Spleen (tissue), 11 donors: ENCODE results near the gene TTC34. TPM values are rescaled to one million over a fixed set of nuclear protein-coding genes. Genes with fewer than 3 reads are reported as not detected.

Experiments used
- DNase-seq: peaks from one replicate; pipeline ENCODE4 v3.0.0-alpha.2; 2020
- H3K27ac ChIP-seq, 8 donors: fragments of 200-600 bp; sonication (generic) in 7 of 8; 1 replicate in 4 of 8; 2 replicates in 4 of 8; pipeline versions ENCODE4 v1.5.0 to v1.8.0; 2016 to 2021; ENCODE audit warnings: inconsistent platforms in 4 of 8, mild to moderate bottlenecking in 4 of 8, moderate library complexity in 1 of 8
- H3K27me3 ChIP-seq, 7 donors: fragments of 200-600 bp; sonication (generic) in 6 of 7; replicated peaks in 1 of 7; 1 replicate in 4 of 7; 2 replicates in 3 of 7; pipeline versions ENCODE4 v1.5.0 to v1.8.0; 2016 to 2021; ENCODE audit warnings: inconsistent platforms in 3 of 7, mild to moderate bottlenecking in 1 of 7
- H3K36me3 ChIP-seq, 6 donors: fragments of 200-600 bp; sonication (generic) in 5 of 6; 1 replicate in 4 of 6; 2 replicates in 2 of 6; pipeline versions ENCODE4 v1.5.0 to v1.8.0; 2016 to 2021; ENCODE audit warnings: inconsistent platforms in 2 of 6
- H3K4me1 ChIP-seq, 6 donors: fragments of 200-600 bp; sonication (generic) in 5 of 6; 1 replicate in 3 of 6; 2 replicates in 3 of 6; pipeline versions ENCODE4 v1.5.0 to v1.8.0; 2016 to 2021; ENCODE audit warnings: inconsistent platforms in 3 of 6
- H3K4me3 ChIP-seq, 8 donors: fragments of 200-600 bp; sonication (generic) in 7 of 8; 1 replicate in 4 of 8; 2 replicates in 4 of 8; pipeline versions ENCODE4 v1.5.0 to v1.8.0; 2016 to 2021; ENCODE audit warnings: inconsistent platforms in 4 of 8, mild to moderate bottlenecking in 4 of 8, moderate library complexity in 2 of 8
- H3K9me3 ChIP-seq, 8 donors: fragments of 200-600 bp; sonication (generic) in 7 of 8; 1 replicate in 4 of 8; 2 replicates in 4 of 8; pipeline versions ENCODE4 v1.5.0 to v1.8.0; 2016 to 2021; ENCODE audit warnings: inconsistent platforms in 4 of 8
- CTCF ChIP-seq, 11 experiments: fragments of 200-600 bp in 7 of 11; fragments of 450-650 bp in 4 of 11; sonication (generic) in 4 of 11; IDR thresholded peaks in 8 of 11; conservative IDR thresholded peaks in 3 of 11; 1 replicate in 7 of 11; 2 replicates in 4 of 11; pipeline versions ENCODE4 v1.4.0 to v1.8.0; 2016 to 2021; ENCODE audit warnings: antibody characterized with exemption in 11 of 11, inconsistent platforms in 4 of 11, mild to moderate bottlenecking in 1 of 11
- POLR2A ChIP-seq, 3 donors: fragments of 450-650 bp; IDR thresholded peaks; one replicate each; pipeline ENCODE4 v1.5.1; 2017; ENCODE audit warnings: antibody characterized with exemption in 3 of 3, mild to moderate bottlenecking in 1 of 3
- POLR2AphosphoS5 ChIP-seq, 3 donors: sonication (generic); formaldehyde crosslinking; IDR thresholded peaks; one replicate each; pipeline ENCODE4 v1.5.1; 2017; ENCODE audit warnings: antibody characterized with exemption in 3 of 3
- WGBS, 5 donors: extraction: QIAGEN DNeasy Blood & Tissue Kit in 3 of 5; methylation state at CpG; one replicate each; pipeline versions ENCODE4 v1.1.5 to v1.1.7; 2013 to 2018; 5-methylcytosine and 5-hydroxymethylcytosine counted together
- intact Hi-C: fragments of 100-400 bp; cut with DNase I; formaldehyde crosslinking; loops from one replicate; pipeline ENCODE4 v1.15.0; 2023; ENCODE audit warnings: low total_unique reads
- polyA plus RNA-seq, 3 donors: library from polyadenylated mRNA; stranded (reverse); fragments of 200-250 nt; gene quantifications; one replicate each; pipeline ENCODE4 v1.2.1, GENCODE V29; 2013
- total RNA-seq, 7 donors: library from RNA; depleted of rRNA in 3 of 7; stranded (reverse); fragments of >200 nt in 3 of 7; fragmentation: NEBNext Ultra II Directional in 4 of 7; extraction: Animal tissue kit (Norgen Biotek cat#: 25700) in 4 of 7; gene quantifications; one replicate each; pipeline versions ENCODE4 v1.1.0 to v1.2.1, GENCODE V29; 2016 to 2021
- donor health status: healthy with polysubstance abuse.
- donor health status: DM: no; HTN: no; CAD: no; lungs with moderate emphysema.
- donor health status: DM: no; HTN: no; CAD: no.
- donor health status: Bipolar disorder and iron deficiency.
- donor health status: healthy.
- donor health status: DM: no; HTN: no; CAD: no.
- donor health status: DM: yes; HTN: yes; CAD: no.

TTC34 gene
- total and polyA plus RNA-seq, 10 donors: 0.09 to 2.8 (median 1.4) TPM

- Histone ChIP-seq H3K27me3 (peaks cover 0 to 23% (median 0%) of the 10 kb centered on the region in 7 donors), H3K4me1 (peaks cover 0 to 31% (median 15%) of the 10 kb centered on the region in 6 donors), H3K4me3 (peak overlapping the region in 3 of 8 donors; percentile 7 to 53 (median 28)), H3K36me3 (peaks cover 0 to 25% (median 8%) of the 10 kb centered on the region in 6 donors), H3K9me3 (peaks cover 0 to 4% (median 2%) of the 10 kb centered on the region in 8 donors), H3K27ac (peak overlapping the region in 4 of 8 donors; percentile 18 to 32 (median 27))
- 60 to 73% (median 65%) methylated on average over 7 to 26 of the region's 26 CpGs for WGBS, 5 donors
- peak; percentile 73 for DNase-seq
- intact Hi-C loops: loop anchor here (5.0 kb wide), 1 partner anchor 49 kb away; no protein-coding TSS in a partner anchor
- TF ChIP-seq POLR2AphosphoS5 (IDR thresholded peaks at IDR 0.05) (no peak), CTCF (IDR thresholded peaks at IDR 0.05 in 8 of 11, conservative IDR thresholded peaks at IDR 0.05 in 3 of 11) (no peak), POLR2A (IDR thresholded peaks at IDR 0.05) (no peak)
These were observed 208.1 kb downstream of the TTC34 start for GRCh38 chr1:2593251-2593878.

- H3K27ac ChIP-seq: peak overlapping the region in 3 of 8 donors; percentile 25 to 32 (median 26)
- H3K9me3 ChIP-seq: no peaks in the 10 kb centered on the region
- peak overlapping the region in 1 of 8 donors; percentile 53 for H3K4me3 ChIP-seq
- peak; percentile 69 for DNase-seq
- peaks cover 0 to 27% (median 8%) of the 10 kb centered on the region in 6 donors for H3K36me3 ChIP-seq
- 44 to 80% (median 45%) methylated on average over 4 to 15 of the region's 15 CpGs for WGBS, 5 donors
- intact Hi-C loops: loop anchor here (5.0 kb wide), 1 partner anchor 50 kb away; no protein-coding TSS in a partner anchor
- H3K4me1 ChIP-seq: peaks cover 2 to 38% (median 20%) of the 10 kb centered on the region in 6 donors
- H3K27me3 ChIP-seq: peaks cover 0 to 23% (median 0%) of the 10 kb centered on the region in 7 donors
- TF ChIP-seq CTCF (IDR thresholded peaks at IDR 0.05 in 8 of 11, conservative IDR thresholded peaks at IDR 0.05 in 3 of 11) (no peak), POLR2A (IDR thresholded peaks at IDR 0.05) (no peak), POLR2AphosphoS5 (IDR thresholded peaks at IDR 0.05) (peak in 1 of 3 donors; percentile 13)
These were observed 208.8 kb downstream of the TTC34 start for GRCh38 chr1:2592672-2593071.

DNA sequence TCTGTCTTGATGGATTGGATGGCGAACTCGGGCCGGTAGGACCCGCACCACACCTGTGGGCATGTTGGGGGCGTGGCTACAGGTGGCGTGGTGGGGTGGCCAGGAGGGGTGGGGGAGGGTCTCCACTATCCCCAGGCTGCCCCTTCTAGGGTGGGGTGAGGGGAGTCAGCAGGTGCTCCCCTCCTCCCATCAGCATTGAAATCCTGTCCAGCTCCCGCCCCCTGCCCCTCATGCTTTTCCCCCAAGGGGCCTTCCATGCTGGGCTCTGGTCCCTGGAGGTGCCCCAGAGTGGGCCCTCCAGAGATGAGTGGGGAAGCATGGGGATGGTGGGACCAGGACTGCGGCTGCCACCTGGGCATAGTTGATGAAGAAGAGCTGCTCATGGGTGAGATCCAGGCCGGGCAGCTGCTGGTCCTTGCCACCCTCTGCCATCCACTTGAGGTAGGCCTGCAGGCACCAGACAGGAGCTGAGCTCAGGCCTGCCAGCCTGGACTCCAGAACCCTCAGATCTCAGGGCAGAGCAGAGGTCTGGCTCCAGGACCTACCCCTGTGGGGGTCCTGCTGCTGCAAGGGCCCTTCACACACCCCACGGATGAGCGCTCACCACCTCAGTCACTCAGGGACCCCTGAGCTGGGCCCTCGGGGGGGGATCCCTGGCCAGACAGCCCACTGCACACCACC, 209.8 kb downstream of the TTC34 start:
- Histone ChIP-seq H3K4me3 (no peak overlapping the region), H3K36me3 (peaks cover 0 to 27% (median 8%) of the 10 kb centered on the region in 6 donors), H3K27ac (no peak overlapping the region), H3K4me1 (peaks cover 5 to 47% (median 28%) of the 10 kb centered on the region in 6 donors), H3K27me3 (peaks cover 0 to 31% (median 0%) of the 10 kb centered on the region in 7 donors), H3K9me3 (no peaks in the 10 kb centered on the region)
- intact Hi-C loops: loop anchor here (5.0 kb wide), 1 partner anchor 51 kb away; no protein-coding TSS in a partner anchor
- WGBS, 5 donors: 88 to 97% (median 91%) methylated on average over 11 to 12 of the region's 12 CpGs
- TF ChIP-seq CTCF (IDR thresholded peaks at IDR 0.05 in 8 of 11, conservative IDR thresholded peaks at IDR 0.05 in 3 of 11): no peak
- TF ChIP-seq POLR2A (IDR thresholded peaks at IDR 0.05): no peak
- TF ChIP-seq POLR2AphosphoS5 (IDR thresholded peaks at IDR 0.05): no peak
- DNase-seq: peak; percentile 68

DNA sequence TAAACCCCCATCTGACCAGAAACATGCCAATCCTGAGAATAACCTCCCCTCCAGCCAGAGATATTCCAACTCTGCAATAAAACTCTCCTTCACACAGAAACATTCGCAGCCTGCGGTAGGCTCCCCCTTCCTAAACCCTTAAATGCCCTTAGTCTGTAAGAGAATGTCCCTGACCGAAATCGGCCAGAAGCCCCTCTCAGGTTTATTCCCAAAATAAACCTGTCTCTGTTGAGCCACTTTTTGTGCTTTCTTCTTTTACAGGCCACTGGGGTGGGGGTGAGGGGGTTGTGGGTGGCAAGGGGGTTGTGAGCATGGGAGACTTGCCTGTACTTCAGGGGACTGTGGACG, 210.3 kb downstream of the TTC34 start:
- Histone ChIP-seq H3K9me3 (no peaks in the 10 kb centered on the region), H3K4me3 (no peak overlapping the region), H3K27ac (no peak overlapping the region), H3K27me3 (peaks cover 0 to 31% (median 0%) of the 10 kb centered on the region in 7 donors), H3K36me3 (peaks cover 0 to 27% (median 8%) of the 10 kb centered on the region in 6 donors), H3K4me1 (peaks cover 5 to 47% (median 28%) of the 10 kb centered on the region in 6 donors)
- 87 to 96% (median 89%) methylated on average over 5 of the region's 5 CpGs for WGBS, 5 donors
- no peak for DNase-seq
- intact Hi-C loops: loop anchor here (5.0 kb wide), 1 partner anchor 51 kb away; no protein-coding TSS in a partner anchor
- TF ChIP-seq POLR2AphosphoS5 (IDR thresholded peaks at IDR 0.05) (no peak), POLR2A (IDR thresholded peaks at IDR 0.05) (no peak), CTCF (IDR thresholded peaks at IDR 0.05 in 8 of 11, conservative IDR thresholded peaks at IDR 0.05 in 3 of 11) (no peak)
